Fibroblast of peridontal ligament (primary cell): ENCODE data around the gene TYMS.

Experiments used
- DNase-seq: peaks from one replicate; pipeline ENCODE4 v3.0.0-alpha.2; 2010; ENCODE audit errors: extremely low read depth

Gene TYMS

DNA sequence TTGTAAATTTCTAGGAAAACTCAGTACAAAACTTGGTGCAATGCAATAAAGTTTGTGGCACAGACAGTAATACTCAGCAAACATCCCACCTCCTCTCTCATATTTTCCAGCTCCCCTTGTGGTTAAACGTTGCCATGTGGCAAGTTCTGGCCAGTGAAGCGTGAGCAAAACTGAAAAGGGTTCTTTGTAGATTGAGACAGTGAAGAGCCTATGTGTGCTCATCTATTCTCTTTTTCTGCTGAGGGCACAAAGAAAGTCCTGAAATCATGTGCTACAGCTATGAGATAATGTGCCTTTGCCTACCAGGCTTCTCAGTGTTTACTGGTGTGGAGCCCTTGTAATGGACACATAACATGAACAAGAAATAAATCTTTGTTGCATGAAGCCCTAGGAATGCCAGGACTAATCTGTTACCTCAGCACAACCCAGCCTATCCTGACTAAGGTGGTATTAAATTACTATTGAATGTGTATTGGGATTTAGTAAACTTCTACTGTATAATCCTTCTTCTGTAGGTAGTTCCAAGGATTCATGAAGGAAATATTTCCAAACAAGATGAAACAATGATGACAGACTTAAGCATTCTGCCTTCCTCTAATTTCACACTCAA, 13.0 kb upstream of the TYMS start:
- DNase-seq = peak; percentile 5

DNA sequence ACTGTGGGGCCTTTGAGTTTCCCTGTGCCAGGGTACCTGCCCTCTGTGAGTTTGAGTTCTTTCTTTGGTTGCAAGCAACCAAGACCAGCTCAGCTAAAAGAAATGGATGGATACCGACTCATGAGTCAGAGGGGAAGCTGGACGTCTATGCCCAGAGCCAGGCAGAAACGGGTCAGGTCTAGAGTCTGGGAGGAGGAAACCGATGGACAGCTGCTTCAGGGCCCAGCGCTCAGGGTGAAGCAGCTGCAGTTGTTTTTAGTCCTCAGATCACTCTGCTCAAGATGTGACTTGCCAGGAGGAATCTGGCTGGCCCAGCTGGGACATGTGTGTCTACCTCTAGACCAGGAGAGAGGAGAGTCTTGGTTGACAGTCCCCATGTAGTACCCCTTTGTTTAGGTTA, 10.1 kb upstream of the TYMS start:
- no peak for DNase-seq

DNA sequence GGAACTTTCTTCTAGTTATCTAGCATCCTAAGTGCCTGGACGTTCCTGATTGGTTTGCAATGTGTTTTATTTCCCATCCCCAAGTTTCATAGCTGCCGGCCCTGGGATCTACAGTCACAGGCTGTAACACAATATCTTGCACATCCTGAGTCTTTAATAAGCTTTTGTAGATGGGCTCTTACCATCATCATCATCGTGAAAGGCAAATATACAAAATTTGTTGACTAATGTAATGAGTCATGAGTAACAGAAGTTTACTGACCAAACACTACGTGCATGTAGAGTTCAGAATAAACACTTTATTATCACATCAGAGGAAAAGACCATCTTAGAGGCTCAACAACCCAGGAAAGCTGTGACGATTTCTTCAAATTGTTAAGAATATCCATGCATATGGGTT, 8.1 kb upstream of the TYMS start:
- no peak for DNase-seq

DNA sequence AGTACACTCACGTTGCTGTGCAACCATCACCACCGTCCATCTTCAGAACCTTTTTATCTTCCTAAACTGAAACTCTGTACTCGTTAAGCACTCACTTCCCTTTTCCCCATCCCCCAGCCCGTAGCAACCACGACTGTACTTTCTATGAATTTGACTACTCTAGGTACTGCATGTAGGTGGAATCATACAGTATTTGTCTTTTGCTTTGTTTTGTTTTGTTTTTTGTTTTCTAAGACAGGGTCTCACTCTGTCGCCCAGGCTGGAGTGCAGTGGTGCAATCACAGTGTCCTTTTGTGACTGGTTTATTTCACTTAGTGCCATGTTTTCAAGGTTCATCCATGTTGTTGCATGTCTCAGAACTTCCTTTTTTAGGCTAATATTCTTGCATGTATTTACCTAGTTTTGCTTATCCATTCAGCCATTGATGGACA, 7.0 kb upstream of the TYMS start:
- no peak for DNase-seq

DNA sequence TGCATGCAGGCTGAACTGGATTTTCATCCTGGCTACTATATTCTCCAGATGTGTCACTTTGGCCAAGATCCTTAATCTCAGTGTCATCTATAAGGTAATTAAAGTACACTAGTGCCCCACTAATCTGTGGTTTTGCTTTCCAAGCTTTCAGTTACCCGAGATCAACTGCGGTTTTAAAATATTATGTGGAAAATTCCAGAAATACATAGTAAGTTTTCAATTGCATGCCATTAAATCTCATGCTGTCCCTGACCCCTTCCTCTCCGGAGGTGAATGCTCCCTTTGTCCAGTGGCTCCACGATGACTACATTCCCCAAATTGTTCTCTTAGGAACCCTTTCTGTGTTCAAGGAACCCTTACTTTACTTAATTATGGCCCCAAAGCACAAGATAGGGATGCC, 5.3 kb upstream of the TYMS start:
- peak; percentile 54 for DNase-seq

DNA sequence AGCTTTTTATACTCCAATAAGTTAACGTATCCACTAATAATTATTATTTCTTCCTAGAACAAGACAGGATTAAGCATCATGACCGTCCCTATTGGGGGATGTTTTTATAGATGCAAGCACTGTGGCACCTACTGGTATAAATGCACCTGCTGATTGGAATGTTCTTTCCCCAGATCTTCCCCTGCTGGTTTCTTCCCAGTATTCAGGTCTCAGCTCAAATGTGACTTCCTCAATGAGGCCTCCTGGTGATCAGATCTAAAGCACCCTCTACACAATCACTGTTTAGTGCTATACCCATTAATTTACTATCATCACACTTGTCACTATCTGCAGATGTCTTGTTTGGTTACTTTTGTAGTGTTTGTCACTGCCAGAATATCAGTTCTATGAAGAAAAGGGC, 3.9 kb upstream of the TYMS start:
- DNase-seq = no peak

DNA sequence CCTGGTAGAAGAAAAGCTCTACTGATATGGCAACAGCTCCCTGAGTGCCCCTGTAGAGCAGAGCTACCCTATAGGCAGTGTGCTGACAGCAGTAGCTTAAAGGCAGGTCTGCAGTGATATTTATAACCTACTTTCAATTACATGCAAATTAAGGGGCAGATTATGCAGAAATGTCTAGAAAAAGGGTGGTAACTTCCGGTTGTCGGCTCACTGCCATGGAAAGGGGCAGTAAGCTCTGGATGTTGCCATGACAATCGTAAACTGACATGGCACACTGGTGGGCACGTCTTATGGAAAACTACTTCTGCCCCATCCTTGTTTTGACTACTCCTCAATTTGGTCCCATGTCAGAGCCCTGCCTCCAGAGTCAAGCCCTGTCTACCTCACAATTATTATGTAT, 2.9 kb upstream of the TYMS start:
- no peak for DNase-seq

DNA sequence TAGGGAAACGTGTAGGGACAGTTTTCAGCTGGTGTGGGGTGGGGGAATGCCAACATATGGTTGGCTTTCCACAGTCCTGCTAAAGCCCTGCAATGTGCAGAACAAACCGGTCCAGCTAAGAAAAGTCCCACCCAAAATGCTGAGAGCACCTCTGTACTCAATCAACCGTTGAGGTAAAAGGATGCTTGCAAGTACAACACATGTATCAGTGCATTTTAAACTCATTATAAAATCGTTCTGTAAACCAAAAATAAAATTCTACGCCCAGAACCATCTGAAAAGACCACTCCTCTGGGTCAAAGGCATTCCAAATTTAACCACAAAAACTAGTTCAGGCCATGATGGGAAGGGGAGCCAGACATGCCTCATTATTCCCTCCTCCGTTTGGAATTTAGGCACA, 2.0 kb upstream of the TYMS start:
- DNase-seq = no peak

DNA sequence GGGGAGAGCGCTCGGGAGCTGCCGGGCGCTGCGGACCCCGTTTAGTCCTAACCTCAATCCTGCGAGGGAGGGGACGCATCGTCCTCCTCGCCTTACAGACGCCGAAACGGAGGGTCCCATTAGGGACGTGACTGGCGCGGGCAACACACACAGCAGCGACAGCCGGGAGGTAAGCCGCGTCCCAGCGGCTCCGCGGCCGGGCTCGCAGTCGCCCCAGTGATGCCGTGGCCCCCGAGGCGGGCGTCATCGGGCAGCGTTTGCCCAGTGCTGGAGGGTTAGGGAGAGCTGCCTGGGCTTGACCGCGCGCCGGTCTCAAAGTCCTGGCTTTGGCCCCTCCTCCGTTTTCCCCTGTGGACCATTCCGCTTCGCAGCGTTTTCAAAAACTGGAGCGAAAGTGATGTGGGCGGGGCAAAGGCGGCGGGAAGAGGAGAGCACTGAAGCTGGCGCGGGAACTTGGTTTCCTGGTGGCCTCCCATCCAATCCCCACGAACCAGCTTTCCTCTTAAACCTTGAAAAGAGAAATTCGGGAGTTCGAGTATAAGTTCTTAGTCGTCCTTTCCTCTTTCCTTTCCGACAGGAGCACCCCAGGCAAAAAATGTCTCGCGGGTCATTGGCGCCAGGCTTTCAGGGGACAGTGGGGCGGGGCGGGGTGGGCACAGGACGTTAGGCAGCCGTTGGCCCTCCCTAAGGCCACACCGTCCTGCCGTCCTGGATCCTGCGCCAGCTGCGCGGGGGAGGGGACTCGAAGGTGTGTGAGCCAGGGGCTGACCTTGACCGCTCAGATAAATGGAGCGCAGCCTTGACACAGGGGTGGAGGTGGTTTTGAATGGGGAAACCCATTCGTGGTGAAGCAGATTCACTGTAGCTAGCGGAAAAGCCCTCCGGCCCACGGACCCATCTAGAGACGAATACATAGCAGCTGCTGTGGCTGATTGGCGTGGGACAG, 821 bp downstream of the TYMS start:
- peak; percentile 86 for DNase-seq

DNA sequence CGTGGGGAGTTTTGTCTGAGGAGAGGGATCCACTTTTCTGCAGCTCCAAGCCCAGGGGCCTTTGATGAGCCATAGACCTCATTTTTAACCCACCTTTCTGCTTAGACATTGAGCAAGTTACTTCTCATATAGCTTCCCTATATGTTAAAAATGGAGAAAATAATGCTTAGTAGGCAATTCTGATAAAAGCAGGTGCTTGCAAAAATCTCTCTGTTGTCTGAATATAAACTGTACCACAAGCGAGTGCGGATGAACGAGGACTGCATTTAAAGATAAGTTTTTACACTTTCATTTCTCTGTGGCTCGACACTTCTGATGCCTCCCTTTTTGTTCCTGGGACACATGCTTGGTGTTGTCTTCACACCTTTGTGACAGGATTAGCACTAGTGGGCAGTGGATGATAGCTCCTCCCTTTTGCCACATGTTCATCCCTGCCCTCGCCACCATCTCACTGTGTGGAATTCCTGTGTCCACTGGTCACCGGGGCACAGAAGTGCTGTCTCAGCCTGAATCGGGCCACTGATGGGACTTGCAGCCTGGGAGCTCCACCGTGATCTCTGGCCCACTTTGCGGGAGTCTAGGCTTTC, 1.6 kb downstream of the TYMS start:
- DNase-seq = no peak

DNA sequence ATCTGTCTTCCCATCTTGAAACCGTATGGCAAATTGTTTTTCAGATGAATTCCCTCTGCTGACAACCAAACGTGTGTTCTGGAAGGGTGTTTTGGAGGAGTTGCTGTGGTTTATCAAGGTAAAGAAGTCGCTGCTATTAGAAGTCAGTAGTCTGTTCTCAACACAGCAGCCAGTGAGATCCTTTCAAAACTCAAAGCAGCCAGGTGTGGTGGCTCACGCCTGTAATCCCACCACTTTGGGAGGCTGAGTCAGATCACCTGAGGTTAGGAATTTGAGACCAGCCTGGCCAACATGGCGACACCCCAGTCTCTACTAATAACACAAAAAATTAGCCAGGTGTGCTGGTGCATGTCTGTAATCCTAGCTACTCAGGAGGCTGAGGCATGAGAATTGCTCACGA, 2.1 kb downstream of the TYMS start:
- no peak for DNase-seq

DNA sequence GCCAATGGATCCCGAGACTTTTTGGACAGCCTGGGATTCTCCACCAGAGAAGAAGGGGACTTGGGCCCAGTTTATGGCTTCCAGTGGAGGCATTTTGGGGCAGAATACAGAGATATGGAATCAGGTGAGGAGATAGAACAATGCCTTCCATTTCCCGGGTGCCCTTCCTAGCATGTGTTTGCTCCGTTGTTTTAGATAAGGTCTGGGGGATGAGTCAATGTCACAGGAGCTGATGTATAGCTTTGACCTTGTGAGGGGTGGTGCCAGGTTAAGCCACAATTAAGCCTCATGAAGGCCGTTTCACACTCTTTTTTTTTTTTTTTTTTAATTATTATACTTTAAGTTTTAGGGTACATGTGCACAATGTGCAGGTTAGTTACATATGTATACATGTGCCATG, 4.7 kb downstream of the TYMS start:
- DNase-seq = no peak

DNA sequence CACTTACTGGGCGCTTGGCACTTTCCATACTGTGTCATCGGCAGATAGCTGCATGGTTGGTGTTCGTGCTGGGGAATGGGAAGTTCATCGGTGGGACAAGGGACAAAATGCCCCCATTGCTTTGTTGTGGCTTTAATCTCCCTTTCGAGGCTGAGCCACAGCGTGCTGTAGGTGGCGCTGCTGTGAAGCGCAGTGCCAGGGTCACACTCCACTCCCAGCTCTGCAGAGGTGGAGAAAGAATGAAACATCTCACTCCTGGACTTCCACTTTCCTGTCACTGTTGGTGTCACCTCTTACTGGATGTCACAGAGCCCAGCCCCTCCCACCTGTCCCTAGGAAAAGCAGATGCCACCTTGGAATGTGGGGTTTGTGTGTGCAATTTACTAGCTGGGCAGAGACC, 8.7 kb downstream of the TYMS start:
- DNase-seq = no peak

DNA sequence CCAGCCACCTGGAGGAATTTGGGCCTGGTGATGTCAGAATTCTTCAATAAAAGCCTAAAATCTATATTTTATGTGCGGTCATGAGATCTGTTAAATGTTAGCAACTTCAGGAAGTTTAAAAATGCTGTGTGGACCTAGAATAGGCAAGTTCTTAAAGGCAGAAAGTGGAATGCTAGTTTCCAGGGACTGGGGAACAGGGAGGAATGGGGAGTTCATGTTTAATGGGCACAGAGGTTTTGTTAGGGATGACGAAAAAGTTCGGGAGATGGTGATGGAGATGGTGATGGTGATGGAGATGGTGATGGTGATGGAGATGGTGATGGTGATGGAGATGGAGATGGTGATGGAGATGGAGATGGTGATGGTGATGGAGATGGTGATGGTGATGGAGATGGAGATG, 9.2 kb downstream of the TYMS start:
- no peak for DNase-seq

DNA sequence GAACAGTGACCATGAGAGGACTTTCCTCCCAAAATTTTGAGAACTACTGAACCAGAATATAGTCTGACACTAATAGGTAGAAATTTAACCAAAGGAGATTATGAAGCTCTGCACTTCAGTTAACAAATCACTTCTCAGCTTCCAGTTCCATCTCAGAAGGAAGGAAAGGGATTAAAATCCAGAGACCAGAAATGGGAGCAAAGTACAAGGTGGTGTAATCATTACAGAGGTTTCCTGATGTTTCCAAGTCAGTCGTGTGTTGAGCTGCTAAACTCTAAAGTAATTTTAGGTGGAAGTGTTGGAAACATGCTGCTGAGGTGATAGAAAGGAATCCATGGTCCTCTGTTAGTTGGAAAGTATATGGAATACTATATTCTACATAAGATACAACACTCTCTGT, 10.8 kb downstream of the TYMS start:
- DNase-seq = no peak

DNA sequence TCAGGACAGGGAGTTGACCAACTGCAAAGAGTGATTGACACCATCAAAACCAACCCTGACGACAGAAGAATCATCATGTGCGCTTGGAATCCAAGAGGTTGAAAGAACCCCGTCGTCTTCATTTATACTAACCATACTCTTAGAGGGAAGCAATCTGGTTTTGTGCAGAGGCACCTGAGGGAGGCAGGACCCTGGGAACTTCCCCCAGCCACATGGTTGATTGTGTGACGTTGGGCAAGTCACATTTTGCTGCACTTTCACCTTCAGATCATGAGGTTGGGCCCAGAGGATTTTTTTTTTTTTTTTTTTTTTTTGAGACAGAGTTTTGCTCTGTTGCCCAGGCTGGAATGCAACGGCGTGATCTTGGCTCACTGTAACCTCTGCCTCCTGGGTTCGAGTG, 11.6 kb downstream of the TYMS start:
- no peak for DNase-seq

DNA sequence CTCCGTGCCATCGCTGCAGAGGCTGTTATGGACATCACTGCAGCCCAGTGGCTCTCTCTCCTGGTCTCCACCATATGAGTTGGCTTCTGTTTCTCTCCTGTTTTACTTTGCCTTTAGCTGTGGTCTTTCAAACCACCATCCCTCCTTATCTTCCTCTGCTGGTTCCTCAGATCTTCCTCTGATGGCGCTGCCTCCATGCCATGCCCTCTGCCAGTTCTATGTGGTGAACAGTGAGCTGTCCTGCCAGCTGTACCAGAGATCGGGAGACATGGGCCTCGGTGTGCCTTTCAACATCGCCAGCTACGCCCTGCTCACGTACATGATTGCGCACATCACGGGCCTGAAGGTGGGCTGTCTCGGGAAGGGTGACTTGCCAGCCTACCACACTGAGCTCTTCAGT, 13.1 kb downstream of the TYMS start:
- DNase-seq = no peak

DNA sequence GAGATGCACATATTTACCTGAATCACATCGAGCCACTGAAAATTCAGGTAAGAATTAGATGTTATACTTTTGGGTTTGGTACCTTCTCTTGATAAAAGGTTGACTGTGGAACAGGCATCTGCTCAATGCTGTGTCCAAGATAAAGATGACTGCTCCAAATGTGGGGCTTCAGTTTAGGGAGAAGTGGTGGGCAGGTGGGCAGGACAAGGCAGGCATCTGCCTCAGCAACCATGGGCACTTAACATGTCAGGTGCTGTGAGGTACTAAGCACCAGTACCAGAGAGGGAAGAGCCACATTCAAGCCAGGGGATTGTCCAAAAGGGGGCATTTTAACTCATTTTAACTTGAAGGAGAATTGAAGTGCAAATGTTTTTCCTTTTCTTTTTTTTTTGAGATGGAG, 14.0 kb downstream of the TYMS start:
- no peak for DNase-seq

DNA sequence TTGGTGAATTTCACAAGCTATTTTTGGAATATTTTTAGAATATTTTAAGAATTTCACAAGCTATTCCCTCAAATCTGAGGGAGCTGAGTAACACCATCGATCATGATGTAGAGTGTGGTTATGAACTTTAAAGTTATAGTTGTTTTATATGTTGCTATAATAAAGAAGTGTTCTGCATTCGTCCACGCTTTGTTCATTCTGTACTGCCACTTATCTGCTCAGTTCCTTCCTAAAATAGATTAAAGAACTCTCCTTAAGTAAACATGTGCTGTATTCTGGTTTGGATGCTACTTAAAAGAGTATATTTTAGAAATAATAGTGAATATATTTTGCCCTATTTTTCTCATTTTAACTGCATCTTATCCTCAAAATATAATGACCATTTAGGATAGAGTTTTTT, 15.9 kb downstream of the TYMS start:
- no peak for DNase-seq

DNA sequence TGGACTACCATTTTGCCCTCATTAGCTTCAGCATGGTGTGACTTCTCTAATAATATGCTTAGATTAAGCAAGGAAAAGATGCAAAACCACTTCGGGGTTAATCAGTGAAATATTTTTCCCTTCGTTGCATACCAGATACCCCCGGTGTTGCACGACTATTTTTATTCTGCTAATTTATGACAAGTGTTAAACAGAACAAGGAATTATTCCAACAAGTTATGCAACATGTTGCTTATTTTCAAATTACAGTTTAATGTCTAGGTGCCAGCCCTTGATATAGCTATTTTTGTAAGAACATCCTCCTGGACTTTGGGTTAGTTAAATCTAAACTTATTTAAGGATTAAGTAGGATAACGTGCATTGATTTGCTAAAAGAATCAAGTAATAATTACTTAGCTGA, 16.3 kb downstream of the TYMS start:
- no peak for DNase-seq

DNA sequence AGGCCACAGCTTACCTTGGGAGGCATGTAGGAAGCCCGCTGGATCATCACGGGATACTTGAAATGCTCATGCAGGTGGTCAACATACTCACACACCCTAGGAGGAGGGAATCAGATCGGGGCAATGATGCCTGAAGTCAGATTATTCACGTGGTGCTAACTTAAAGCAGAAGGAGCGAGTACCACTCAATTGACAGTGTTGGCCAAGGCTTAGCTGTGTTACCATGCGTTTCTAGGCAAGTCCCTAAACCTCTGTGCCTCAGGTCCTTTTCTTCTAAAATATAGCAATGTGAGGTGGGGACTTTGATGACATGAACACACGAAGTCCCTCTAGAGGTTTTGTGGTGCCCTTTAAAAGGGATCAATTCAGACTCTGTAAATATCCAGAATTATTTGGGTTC, 17.9 kb downstream of the TYMS start:
- DNase-seq = no peak

DNA sequence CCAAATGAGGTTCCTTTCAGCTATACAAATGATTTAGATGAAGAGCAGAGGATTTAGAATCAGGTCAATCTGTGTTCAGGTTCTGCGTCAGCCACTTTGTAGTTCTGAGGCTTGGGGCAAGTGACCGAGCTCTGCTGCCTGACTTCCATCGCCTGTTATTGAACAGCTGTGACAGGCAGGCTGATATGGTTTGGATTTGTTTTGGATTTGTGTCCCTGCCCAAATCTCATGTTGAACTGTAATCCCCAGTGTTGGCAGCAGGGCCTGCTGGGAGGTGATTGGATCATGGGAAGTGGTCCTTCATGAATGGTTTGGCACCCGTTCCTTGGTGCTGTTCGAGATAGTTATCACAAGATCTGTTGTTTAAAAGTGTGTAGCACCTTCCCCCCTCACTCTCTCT, 18.6 kb downstream of the TYMS start:
- DNase-seq = no peak

DNA sequence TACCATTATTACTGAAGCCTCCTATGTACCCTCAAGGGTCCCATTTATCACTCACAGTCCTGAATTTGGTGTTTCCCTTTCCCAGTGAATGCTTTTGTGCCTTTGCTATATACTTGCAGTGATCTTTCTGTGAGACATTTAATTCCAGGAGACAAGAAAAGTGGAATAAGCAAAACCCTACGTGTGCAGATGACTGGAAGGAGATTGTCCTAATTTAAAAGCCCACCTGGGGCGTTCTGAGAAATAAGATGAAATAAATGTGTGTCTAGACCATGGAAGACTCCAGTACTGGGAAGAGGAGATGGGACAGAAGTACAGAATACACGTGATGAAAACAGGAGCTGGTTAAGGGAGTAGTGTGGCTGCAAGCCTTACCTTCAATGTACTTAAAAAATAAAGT, 19.3 kb downstream of the TYMS start:
- DNase-seq = no peak
